ENCODE measurements around the gene COX19. TPM values are rescaled to one million over a fixed set of nuclear protein-coding genes. Genes with fewer than 3 reads are reported as not detected.

The COX19 gene
- total RNA-seq, 1 experiment from 2014 or later = 28.9 TPM

GRCh38 chr7:966291-967069 is 8.9 kb downstream of the COX19 start:
- intact Hi-C loops (cut with micrococcal nuclease; ENCODE audit: unreplicated experiment) = no loop called here
- H3K4me3 ChIP-seq = no peak overlapping the region
- peaks cover 21% of the 10 kb centered on the region for H3K79me2 ChIP-seq (ENCODE audit: low read depth)
- ChIA-PET POLR2A (ENCODE audit: unreplicated experiment) (interaction anchor here (0.7 kb wide), 2 partner anchors 8 to 37 kb away, joined by 3 to 19 read pairs; no protein-coding TSS in a partner anchor), CTCF (no interaction called here)
- H3F3A ChIP-seq (ENCODE audit: insufficient read depth, low read depth) = peaks cover 37% of the 10 kb centered on the region
- no peak for DNase-seq
- H3K36me3 ChIP-seq (ENCODE audit: low read depth) = peaks cover 34% of the 10 kb centered on the region; the same call in 1 of the 2 replicates
- no peak overlapping the region for H3K4me2 ChIP-seq
- H4K20me1 ChIP-seq (ENCODE audit: insufficient read depth) = peaks cover 62% of the 10 kb centered on the region
- no TSS peak for BruUV-seq (replicated peaks)
- no peak overlapping the region for H3K27ac ChIP-seq
- H3K9me2 ChIP-seq (ENCODE audit: insufficient read depth) = no peaks in the 10 kb centered on the region
- TF ChIP-seq CTCF (conservative IDR thresholded peaks at IDR 0.05) = no peak
- TF ChIP-seq EZH2 (IDR thresholded peaks at IDR 0.05; ENCODE audit: low read depth) = no peak
- H3K9me3 ChIP-seq (ENCODE audit: insufficient read depth, low read depth) = no peaks in the 10 kb centered on the region
- H3K4me1 ChIP-seq (replicated peaks; ENCODE audit: insufficient read depth) = no peaks in the 10 kb centered on the region
- H3K27me3 ChIP-seq (ENCODE audit: insufficient read depth, low read depth) = no peaks in the 10 kb centered on the region
- H2AFZ ChIP-seq = no peak overlapping the region

- H2AFZ ChIP-seq = no peak overlapping the region
- POLR2A ChIA-PET (ENCODE audit: unreplicated experiment) = no interaction called here
- 0 out of 2 replicates have a peak, but pooled peaks cover 26% of the 10 kb centered on the region for H3K36me3 ChIP-seq (ENCODE audit: low read depth)
- peaks cover 37% of the 10 kb centered on the region for H3F3A ChIP-seq (ENCODE audit: insufficient read depth, low read depth)
- no peak overlapping the region for H3K4me3 ChIP-seq
- H3K27ac ChIP-seq = no peak overlapping the region
- peaks cover 43% of the 10 kb centered on the region for H4K20me1 ChIP-seq (ENCODE audit: insufficient read depth)
- intact Hi-C loops (cut with micrococcal nuclease; ENCODE audit: unreplicated experiment) = no loop called here
- 0 out of 2 replicates have a peak, but pooled peaks cover 7% of the 10 kb centered on the region for H3K79me2 ChIP-seq (ENCODE audit: low read depth)
- H3K27me3 ChIP-seq (ENCODE audit: insufficient read depth, low read depth) = no peaks in the 10 kb centered on the region
- no peaks in the 10 kb centered on the region for H3K4me1 ChIP-seq (replicated peaks; ENCODE audit: insufficient read depth)
- no peak for TF ChIP-seq CTCF (conservative IDR thresholded peaks at IDR 0.05)
- no peak for TF ChIP-seq EZH2 (IDR thresholded peaks at IDR 0.05; ENCODE audit: low read depth)
- H3K4me2 ChIP-seq = no peak overlapping the region
- BruUV-seq (replicated peaks) = no TSS peak
- H3K9me3 ChIP-seq (ENCODE audit: insufficient read depth, low read depth) = no peaks in the 10 kb centered on the region
- CTCF ChIA-PET = interaction anchor here (0.5 kb wide), 1 partner anchor 175 kb away, joined by 4 read pairs; no protein-coding TSS in a partner anchor
- DNase-seq = no peak
- no peaks in the 10 kb centered on the region for H3K9me2 ChIP-seq (ENCODE audit: insufficient read depth)
These were observed 10.7 kb downstream of the COX19 start for GRCh38 chr7:964401-965231.

GRCh38 chr7:963236-964078 is 11.9 kb downstream of the COX19 start:
- no peak overlapping the region for H3K4me2 ChIP-seq
- H2AFZ ChIP-seq = no peak overlapping the region
- peaks cover 32% of the 10 kb centered on the region for H4K20me1 ChIP-seq (ENCODE audit: insufficient read depth)
- ChIA-PET POLR2A (ENCODE audit: unreplicated experiment) (interaction anchor here (0.5 to 0.7 kb wide), 2 partner anchors 15 to 62 kb away, joined by 3 read pairs; no protein-coding TSS in a partner anchor), CTCF (interaction anchor here (0.7 kb wide), 1 partner anchor 1472 kb away, joined by 14 read pairs; no protein-coding TSS in a partner anchor)
- no peak overlapping the region for H3K27ac ChIP-seq
- H3K27me3 ChIP-seq (ENCODE audit: insufficient read depth, low read depth) = no peaks in the 10 kb centered on the region
- H3K79me2 ChIP-seq (ENCODE audit: low read depth) = 0 out of 2 replicates have a peak, but pooled peaks cover 2% of the 10 kb centered on the region
- DNase-seq = no peak
- no TSS peak for BruUV-seq (replicated peaks)
- intact Hi-C loops (cut with micrococcal nuclease; ENCODE audit: unreplicated experiment) = no loop called here
- H3F3A ChIP-seq (ENCODE audit: insufficient read depth, low read depth) = peaks cover 34% of the 10 kb centered on the region
- H3K9me2 ChIP-seq (ENCODE audit: insufficient read depth) = no peaks in the 10 kb centered on the region
- no peaks in the 10 kb centered on the region for H3K9me3 ChIP-seq (ENCODE audit: insufficient read depth, low read depth)
- no peak overlapping the region for H3K4me3 ChIP-seq
- no peaks in the 10 kb centered on the region for H3K4me1 ChIP-seq (replicated peaks; ENCODE audit: insufficient read depth)
- H3K36me3 ChIP-seq (ENCODE audit: low read depth) = 0 out of 2 replicates have a peak, but pooled peaks cover 21% of the 10 kb centered on the region
- TF ChIP-seq CTCF (conservative IDR thresholded peaks at IDR 0.05) (no peak), EZH2 (IDR thresholded peaks at IDR 0.05; ENCODE audit: low read depth) (no peak)
